DOHH2 (cell line): Measurements from ENCODE around the gene TFR2.

ENCODE experiments used
- H3F3A ChIP-seq: fragments of 200-600 bp; sonication (generic), shearing (Covaris generic); 2 replicates; pipeline ENCODE4 v1.6.0; 2016; ENCODE audit warnings: antibody characterized with exemption, mild to moderate bottlenecking; ENCODE audit not compliant: control insufficient read depth, insufficient read depth
- H3K27ac ChIP-seq: fragments of 200-600 bp; sonication (generic); 2 replicates; pipeline ENCODE4 v1.5.1; 2014; ENCODE audit warnings: low read depth, mild to moderate bottlenecking, low read length, moderate library complexity
- H3K27me3 ChIP-seq: fragments of 200-600 bp; sonication (generic); 2 replicates; pipeline ENCODE4 v1.6.1; 2014; ENCODE audit warnings: mild to moderate bottlenecking, low read length, mixed read lengths; ENCODE audit not compliant: control insufficient read depth
- H3K36me3 ChIP-seq: fragments of 200-600 bp; sonication (generic); 2 replicates; pipeline ENCODE4 v1.6.1; 2014; ENCODE audit warnings: mild to moderate bottlenecking, low read length, moderate library complexity, mixed read lengths; ENCODE audit not compliant: control insufficient read depth
- H3K4me1 ChIP-seq: fragments of 200-600 bp; sonication (generic); 2 replicates; pipeline ENCODE4 v1.6.1; 2014; ENCODE audit warnings: mild to moderate bottlenecking, low read length, mixed read lengths; ENCODE audit not compliant: control insufficient read depth
- H3K4me2 ChIP-seq: fragments of 200-600 bp; sonication (generic); 2 replicates; pipeline ENCODE4 v1.6.0; 2014; ENCODE audit warnings: mild to moderate bottlenecking, low read length, moderate library complexity
- H3K4me3 ChIP-seq: fragments of 200-600 bp; sonication (generic); 2 replicates; pipeline ENCODE4 v1.5.1; 2014; ENCODE audit warnings: mild to moderate bottlenecking, low read length, mixed read lengths
- H3K79me2 ChIP-seq: fragments of 200-600 bp; sonication (generic); 2 replicates; pipeline ENCODE4 v1.6.1; 2014; ENCODE audit warnings: mild to moderate bottlenecking, low read length, mixed read lengths; ENCODE audit not compliant: control insufficient read depth
- H3K9me2 ChIP-seq: fragments of 200-600 bp; sonication (generic); replicated peaks from 2 replicates; pipeline ENCODE4 v1.6.1; 2014; ENCODE audit warnings: mild to moderate bottlenecking, low read length, mixed read lengths; ENCODE audit not compliant: control insufficient read depth
- H3K9me3 ChIP-seq: fragments of 200-600 bp; sonication (generic); 2 replicates; pipeline ENCODE4 v1.6.1; 2014; ENCODE audit warnings: antibody characterized with exemption, low read length, mixed read lengths; ENCODE audit not compliant: control insufficient read depth, insufficient read depth
- H4K20me1 ChIP-seq: fragments of 200-600 bp; sonication (generic); 2 replicates; pipeline ENCODE4 v1.6.0; 2014; ENCODE audit warnings: low read depth, mild to moderate bottlenecking, antibody characterized with exemption, low read length, moderate library complexity; ENCODE audit not compliant: control insufficient read depth, insufficient read depth
- EZH2phosphoT487 ChIP-seq: fragments of 200-600 bp; sonication (generic); IDR thresholded peaks from 2 replicates; pipeline ENCODE4 v1.6.1; 2017; ENCODE audit warnings: borderline replicate concordance, mild to moderate bottlenecking, antibody characterized with exemption, low read length, moderate library complexity, mixed read lengths
- TF ChIP-seq, protein P1 (sequence below): fragments of 200-600 bp; sonication (generic); IDR thresholded peaks from one replicate; pipeline ENCODE4 v1.5.1; 2014; ENCODE audit warnings: antibody characterized with exemption, mild to moderate bottlenecking, low read depth, low read length; ENCODE audit not compliant: poor library complexity, severe bottlenecking

Gene TFR2

DNA sequence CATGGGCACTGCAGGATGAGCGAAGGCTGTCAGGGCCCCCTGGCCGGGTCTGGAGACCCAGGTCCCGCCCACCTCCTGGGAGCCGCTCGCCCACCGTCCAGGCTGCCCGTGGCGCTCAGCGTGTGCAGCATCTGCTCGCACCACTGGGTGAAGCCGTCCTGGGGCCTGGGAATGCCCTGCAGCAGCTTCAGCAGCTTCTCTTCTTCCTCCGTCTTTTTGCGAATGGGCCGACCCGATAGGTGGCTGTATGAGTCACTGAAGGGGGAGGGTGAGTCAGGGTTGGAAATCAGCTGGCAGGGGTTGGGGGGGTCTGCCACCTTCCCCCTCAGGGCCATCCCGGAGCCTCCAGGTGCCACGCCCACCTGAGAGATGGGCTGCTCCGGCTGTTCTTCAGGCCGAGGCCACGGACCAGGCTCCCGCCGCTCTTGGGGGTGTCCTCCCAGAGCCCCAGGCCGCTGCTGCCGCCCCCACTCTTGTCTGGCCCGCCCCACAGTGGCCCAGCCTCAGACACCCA is 40.9 kb upstream of the TFR2 start:
- Histone ChIP-seq H3K9me3 (no peaks in the 10 kb centered on the region), H4K20me1 (no peaks in the 10 kb centered on the region; the same call in 1 of the 2 replicates), H3K4me1 (no peaks in the 10 kb centered on the region), H3K27me3 (no peaks in the 10 kb centered on the region), H3K4me2 (no peak overlapping the region), H3K36me3 (peaks cover 96% of the 10 kb centered on the region), H3K27ac (no peak overlapping the region), H3K9me2 (no peaks in the 10 kb centered on the region), H3K4me3 (no peak overlapping the region), H3F3A (peaks cover 15% of the 10 kb centered on the region), H3K79me2 (peaks cover 9% of the 10 kb centered on the region)
- no peak for TF ChIP-seq EZH2phosphoT487
- TF ChIP-seq, protein P1, sequence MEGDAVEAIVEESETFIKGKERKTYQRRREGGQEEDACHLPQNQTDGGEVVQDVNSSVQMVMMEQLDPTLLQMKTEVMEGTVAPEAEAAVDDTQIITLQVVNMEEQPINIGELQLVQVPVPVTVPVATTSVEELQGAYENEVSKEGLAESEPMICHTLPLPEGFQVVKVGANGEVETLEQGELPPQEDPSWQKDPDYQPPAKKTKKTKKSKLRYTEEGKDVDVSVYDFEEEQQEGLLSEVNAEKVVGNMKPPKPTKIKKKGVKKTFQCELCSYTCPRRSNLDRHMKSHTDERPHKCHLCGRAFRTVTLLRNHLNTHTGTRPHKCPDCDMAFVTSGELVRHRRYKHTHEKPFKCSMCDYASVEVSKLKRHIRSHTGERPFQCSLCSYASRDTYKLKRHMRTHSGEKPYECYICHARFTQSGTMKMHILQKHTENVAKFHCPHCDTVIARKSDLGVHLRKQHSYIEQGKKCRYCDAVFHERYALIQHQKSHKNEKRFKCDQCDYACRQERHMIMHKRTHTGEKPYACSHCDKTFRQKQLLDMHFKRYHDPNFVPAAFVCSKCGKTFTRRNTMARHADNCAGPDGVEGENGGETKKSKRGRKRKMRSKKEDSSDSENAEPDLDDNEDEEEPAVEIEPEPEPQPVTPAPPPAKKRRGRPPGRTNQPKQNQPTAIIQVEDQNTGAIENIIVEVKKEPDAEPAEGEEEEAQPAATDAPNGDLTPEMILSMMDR: no peak

DNA sequence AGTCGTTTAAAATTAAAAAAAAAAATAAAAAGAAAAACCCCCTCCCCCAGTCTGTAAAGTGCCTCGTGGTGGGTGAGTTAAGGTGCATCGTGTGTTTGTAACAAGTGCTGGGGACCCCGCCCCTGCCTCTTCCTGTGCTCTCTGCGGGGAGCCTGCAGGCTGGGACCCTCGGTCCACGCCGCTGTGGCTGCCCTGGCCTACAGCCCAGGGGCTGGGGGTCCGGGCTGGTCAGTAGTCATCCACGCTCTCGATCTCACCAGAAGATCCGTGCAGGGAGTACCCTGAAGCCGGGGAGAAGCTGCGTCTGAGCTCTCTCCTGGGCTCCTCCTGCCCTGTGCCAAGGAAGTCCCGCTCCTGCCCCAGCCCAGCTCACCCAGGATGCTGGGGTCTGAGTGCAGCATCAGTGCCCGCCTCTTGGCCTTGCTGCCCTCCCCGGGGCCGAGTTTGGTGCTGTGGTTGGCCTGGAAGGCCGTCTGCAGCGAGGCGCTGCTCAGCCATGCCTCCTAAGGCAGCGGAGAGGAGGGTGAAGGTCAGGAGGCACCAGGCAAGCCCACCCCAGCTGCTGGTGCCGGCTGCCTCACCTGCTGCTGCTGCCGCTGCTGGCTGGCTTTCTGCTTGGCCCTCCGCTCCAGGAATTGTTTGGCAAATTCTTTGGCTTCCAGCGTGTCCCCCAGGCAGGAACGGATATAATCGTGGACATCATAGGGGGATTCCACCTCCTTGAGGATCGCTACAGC is 40.3 kb upstream of the TFR2 start:
- TF ChIP-seq EZH2phosphoT487: no peak
- TF ChIP-seq, protein P1: no peak
- peaks cover 15% of the 10 kb centered on the region for H3K79me2 ChIP-seq
- H4K20me1 ChIP-seq: peaks cover 3% of the 10 kb centered on the region
- H3K9me2 ChIP-seq: no peaks in the 10 kb centered on the region
- H3K27me3 ChIP-seq: no peaks in the 10 kb centered on the region
- H3K9me3 ChIP-seq: no peaks in the 10 kb centered on the region
- peaks cover 15% of the 10 kb centered on the region for H3F3A ChIP-seq
- peaks cover 2% of the 10 kb centered on the region for H3K4me1 ChIP-seq
- H3K4me2 ChIP-seq: no peak overlapping the region
- no peak overlapping the region for H3K27ac ChIP-seq
- peaks cover 96% of the 10 kb centered on the region for H3K36me3 ChIP-seq
- H3K4me3 ChIP-seq: no peak overlapping the region

DNA sequence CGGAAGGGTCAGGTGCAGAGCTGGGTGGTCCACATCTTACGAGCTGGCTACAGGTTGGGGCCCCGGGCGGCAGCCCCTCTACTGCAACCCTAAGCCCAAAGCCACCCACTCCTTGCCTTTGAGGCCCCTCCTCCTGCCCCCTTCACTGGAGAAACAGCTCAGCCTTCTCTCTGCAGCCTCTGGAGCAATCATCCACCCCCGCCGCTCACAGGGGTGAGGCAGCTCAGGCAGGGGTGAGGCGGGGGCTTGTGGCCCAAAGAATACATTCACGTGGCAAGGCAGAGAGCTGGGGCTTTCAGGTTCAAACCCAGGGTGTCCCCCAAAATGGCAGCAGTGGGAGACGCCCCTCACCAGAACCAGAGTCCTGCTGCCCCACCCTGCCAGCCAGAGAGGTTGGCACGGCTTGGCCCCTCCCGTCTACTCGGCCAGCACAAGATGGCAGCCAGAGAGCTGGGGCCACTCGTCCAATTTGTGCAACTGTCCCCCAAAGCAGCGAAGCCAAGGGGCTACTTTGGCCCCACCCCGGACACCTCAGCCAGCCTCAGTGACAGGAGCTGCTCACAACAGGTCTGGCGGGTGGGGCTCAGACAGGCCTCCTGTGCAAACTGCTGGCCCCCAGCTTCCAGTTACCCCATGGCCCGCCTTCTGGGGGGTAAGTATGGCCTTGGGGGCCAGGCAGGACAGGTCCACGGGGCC is 39.4 kb upstream of the TFR2 start:
- peaks cover 19% of the 10 kb centered on the region for H3F3A ChIP-seq
- H4K20me1 ChIP-seq: peaks cover 9% of the 10 kb centered on the region
- peaks cover 23% of the 10 kb centered on the region for H3K79me2 ChIP-seq
- H3K27ac ChIP-seq: no peak overlapping the region
- no peaks in the 10 kb centered on the region for H3K9me2 ChIP-seq
- H3K4me2 ChIP-seq: no peak overlapping the region
- no peaks in the 10 kb centered on the region for H3K9me3 ChIP-seq
- no peak overlapping the region for H3K4me3 ChIP-seq
- no peak for TF ChIP-seq EZH2phosphoT487
- TF ChIP-seq, protein P1: no peak
- H3K36me3 ChIP-seq: peaks cover 93% of the 10 kb centered on the region
- peaks cover 8% of the 10 kb centered on the region for H3K4me1 ChIP-seq
- H3K27me3 ChIP-seq: no peaks in the 10 kb centered on the region
